Measurements from ENCODE around the gene GPR78.

The GPR78 gene

GRCh38 chr4:8580321-8581093 lies at the start of gene GPR78:
TSS of gene GPR78 (plus strand) at chr4:8580392. CDS start at chr4:8580983, 591 bp downstream.
- DNase-seq: no peak

GRCh38 chr4:8532245-8532781 lies 47.9 kb upstream of the GPR78 start:
- DNase-seq: no peak

- no peak for DNase-seq
Measured at GRCh38 chr4:8533274-8533865, 46.8 kb upstream of the GPR78 start.

DNA sequence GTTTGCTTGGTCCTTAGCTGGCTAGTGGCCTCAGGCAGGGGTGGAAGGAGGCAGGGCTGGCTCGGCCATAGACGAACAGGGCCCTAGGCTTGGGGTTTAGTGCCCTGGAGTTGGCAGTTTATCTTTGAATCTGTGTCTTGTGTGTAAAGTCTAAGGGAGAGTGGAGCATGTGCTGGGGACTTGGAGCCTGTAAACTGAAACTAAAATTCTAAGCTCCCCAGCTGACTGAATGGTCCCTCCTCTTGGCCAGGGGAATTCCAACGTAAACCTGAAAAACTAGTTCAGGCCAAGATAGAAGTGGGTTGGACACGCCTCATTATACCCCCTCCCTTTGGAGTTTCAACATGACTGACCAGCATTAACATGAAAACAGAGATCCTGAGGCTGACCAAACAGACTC lies 46.1 kb upstream of the GPR78 start:
- no peak for DNase-seq

- DNase-seq: no peak
Measured at GRCh38 chr4:8534611-8535010, 45.6 kb upstream of the GPR78 start.

- no peak for DNase-seq
Measured at GRCh38 chr4:8536467-8536866, 43.7 kb upstream of the GPR78 start.

DNA sequence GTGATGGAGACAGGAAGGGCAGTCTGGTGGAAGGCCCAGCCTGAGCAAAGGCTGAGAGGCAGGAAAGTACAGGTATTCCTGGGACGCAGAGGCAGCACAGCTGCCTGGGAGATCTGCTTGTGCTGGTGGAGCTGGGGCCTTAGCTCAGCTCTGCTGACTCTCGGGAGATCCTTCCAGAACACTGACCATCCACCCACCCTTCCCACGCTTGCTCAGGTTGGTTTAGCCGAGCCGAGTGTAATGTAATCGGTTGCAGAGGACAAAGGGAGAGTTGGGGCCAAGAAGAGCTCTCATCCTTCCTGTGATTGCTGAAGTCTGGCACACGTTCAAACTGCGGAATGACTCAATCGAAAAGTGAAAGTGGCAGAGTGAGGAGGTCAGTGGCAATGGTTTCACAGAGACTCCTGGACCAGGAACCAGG lies 43.1 kb upstream of the GPR78 start:
- no peak for DNase-seq

DNA sequence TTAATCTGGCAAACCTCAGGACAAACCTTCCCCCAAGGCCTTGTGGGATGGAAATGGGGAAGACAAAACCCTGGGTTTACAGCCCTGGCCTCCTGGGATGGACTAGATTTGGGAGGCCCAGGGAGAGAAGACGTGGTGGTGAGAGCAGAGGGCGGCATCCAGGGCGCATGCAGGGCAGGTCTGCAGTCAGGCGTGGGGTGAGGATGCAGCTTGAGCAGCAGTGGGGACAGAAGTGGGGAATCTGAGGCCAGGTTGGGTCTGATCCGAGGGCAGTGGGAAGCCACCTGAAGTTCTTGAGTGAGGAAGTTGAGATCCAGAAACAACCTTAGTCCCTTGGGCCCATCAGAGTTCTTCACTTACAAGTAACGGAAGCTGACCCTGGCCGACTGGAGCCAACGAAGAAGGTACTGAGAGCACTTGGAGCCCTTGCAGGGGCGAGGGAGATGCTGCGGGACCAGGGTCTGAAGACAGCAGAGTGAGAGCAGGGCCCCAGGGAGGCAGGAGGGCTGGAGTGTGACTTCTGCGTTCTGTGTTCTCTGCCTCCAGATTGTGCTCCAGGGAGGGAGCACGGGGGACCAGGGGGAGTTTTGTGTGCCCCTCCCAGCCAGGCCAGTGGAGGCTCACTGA lies 42.0 kb upstream of the GPR78 start:
- DNase-seq: no peak

DNA sequence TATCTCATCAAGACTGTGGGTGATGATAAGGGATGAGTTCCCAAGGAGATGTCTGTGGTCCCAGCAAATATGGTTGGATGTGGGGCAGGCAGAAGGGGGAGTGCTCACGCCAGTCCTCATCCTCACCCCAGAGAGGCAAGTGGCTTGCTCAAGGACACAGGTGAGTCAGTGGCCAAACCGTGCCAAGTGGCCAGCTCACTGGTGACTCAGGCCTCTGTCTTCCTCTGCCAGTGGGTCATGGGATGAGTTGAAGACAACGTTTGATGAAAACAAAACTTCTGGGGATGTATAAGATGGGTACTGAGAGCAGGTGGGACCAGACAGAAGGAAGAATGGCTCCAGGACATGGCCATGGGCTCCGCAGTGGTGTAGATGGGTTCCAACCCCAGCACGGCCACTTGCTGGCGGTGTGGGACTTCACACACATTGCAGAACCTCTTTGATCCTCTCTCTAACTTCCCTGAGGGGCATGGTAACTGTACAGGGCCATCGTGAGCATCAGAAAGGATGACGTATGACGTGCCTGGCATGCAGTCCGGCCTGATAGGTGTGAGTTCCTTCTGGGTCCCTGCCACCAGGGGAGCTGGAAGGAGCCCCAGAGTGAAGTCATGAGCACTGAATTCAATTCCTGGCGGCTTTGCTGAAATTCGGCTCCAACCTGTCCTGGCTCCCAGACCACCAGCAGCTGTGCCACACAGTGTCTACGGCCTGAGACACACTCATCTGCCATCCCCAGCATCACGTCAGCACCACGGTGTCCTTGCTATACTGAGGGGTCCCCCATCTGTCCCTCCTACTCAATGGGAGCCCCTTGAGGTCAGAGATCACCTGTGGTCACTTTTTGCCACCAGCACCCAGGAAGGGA lies 41.3 kb upstream of the GPR78 start:
- DNase-seq: no peak

- no peak for DNase-seq
Measured at GRCh38 chr4:8539661-8540060, 40.5 kb upstream of the GPR78 start.

GRCh38 chr4:8540072-8540471 lies 40.1 kb upstream of the GPR78 start:
- no peak for DNase-seq

DNA sequence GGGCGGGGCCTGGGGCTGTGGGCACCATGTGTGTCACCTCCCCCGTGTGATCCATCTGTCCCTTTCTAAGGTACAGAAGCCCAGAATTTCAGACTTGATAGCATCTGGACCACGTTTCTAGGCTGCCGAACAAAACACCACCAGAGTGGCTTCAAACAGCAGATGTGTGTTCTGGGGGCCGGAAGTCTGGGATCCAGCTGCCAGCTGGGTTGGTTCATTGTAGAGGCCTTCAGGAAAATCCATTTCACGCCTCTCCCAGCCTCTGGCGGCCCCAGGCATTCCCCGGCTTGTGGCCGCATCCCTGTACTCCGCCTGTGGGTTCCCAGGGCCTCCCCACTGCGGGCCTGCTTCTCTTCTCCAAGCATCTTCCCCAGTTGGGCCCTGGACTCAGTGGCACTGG lies 39.6 kb upstream of the GPR78 start:
- no peak for DNase-seq

GRCh38 chr4:8540991-8541390 lies 39.2 kb upstream of the GPR78 start:
- no peak for DNase-seq

GRCh38 chr4:8541981-8542715 lies 38.0 kb upstream of the GPR78 start:
- no peak for DNase-seq

DNA sequence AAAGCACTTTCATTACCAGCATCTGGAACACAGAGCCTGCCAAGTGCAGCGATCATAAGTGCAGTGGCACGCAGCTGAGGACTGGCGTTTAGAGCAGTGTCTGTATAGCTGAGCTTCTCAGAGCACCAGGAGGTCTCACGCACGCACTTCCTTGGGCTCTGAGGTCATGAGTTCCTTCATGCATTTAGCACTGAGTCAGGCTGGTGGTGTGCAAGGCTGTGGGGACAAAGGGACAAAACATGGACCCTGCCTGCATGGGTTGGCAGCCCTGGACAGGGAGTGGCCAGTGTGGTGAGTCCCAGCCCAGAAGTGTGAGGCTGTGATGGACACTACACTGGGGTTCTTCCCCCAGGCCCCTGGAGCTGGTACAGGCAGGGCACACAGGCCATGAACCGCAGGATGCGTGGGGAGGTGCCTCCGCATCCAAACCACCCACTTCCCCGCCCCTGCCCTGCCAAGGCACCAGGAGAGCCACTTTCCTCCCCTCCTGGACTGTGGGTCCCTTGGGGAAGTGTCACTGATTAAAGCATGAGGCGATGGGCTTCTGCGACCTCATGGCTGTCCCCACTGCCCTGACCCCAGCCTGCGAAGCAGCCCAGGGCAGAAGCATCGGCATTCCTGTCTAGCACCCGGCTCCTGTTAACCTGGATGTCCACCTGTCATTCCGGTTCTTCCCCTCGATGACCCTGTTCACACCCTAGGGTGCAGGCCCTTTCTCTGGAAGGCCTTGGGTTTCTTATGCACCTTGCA lies 37.2 kb upstream of the GPR78 start:
- DNase-seq: no peak

DNA sequence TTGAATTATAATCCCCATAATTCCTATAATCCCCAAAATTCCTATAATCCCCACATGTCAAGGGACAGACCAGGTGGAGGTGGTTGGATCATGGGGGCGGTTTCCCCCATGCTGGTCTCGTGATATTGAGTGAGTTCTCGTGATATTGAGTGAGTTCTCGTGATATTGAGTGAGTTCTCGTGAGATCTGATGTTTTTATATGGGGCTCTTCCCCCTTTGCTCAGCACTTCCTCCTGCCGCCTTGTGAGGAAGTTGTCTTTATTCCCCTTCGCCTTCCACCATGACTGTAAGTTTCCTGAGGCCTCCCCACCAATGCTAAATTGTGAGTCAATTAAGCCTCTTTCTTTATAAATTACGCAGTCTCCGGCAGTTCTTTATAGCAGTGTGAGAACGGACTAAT lies 36.6 kb upstream of the GPR78 start:
- DNase-seq: no peak

DNA sequence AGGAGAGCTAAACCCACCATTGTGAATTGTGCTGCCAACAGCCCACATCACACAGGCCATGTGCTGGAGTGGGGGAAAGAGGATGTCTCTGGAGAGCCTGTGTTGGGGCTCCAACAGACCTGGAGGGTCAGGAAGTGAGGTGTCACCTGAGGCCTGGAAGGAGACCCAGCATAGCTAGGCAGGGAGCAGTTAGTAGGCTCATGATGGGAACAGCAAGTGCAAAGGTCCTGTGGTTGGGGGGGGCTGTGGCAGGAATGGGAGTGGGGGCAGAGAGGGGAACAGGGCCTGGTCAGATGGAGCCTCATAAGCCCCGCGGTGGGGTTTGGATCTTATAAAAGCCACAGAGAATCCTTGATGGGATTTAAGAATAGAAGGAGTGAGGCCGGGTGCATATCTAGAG lies 35.9 kb upstream of the GPR78 start:
- no peak for DNase-seq

- DNase-seq: no peak
Measured at GRCh38 chr4:8544741-8545438, 35.3 kb upstream of the GPR78 start.

DNA sequence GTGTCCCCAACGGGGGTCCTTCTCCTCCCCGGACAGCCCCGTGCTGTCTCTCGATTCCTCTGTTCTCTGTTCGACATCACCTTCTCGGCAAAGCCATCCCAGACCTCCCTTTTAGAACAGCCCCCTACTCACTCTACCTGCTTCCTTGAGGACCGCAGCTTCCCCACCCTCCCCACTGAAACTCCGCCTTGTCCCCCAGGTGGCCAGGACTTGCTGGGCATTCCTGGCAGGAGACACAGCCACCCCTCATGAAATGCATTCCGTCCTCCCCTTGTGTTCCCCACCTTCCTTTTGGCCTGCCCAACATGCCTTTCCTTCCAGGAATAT lies 34.8 kb upstream of the GPR78 start:
- DNase-seq: no peak

DNA sequence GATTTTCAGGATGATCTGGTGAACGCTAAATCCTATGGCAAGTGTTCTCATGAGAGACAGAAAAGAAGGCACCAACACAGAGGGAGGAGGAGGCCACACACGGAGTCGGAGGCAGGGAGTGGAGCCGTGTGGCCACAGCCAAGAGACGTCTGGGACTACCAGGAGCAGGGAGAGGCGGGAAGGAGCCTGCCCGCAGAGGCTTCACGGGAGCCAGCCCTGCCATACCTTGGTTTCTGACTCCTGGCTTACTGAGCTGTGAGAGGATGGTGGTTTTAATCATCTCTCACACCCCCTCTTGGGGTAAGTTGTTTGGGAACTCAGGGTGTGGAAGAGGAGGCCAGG lies 33.5 kb upstream of the GPR78 start:
- DNase-seq: no peak

All from GF-D8 (cell line).